B cell (primary cell): ENCODE data around the gene SMIM35.

Source experiments
- EZH2 ChIP-seq: IDR thresholded peaks from 2 replicates; pipeline ENCODE4 v1.6.1; 2012; ENCODE audit warnings: borderline replicate concordance, low read depth, mild to moderate bottlenecking, moderate library complexity, low read length; ENCODE audit not compliant: insufficient read depth, poor library complexity, severe bottlenecking
- TF ChIP-seq, protein P1 (sequence below): fragments of 200-600 bp; IDR thresholded peaks from one replicate; pipeline ENCODE4 v1.8.0; 2022; ENCODE audit warnings: antibody characterized with exemption, mild to moderate bottlenecking

- TF ChIP-seq EZH2, result no peak
- TF ChIP-seq, protein P1, sequence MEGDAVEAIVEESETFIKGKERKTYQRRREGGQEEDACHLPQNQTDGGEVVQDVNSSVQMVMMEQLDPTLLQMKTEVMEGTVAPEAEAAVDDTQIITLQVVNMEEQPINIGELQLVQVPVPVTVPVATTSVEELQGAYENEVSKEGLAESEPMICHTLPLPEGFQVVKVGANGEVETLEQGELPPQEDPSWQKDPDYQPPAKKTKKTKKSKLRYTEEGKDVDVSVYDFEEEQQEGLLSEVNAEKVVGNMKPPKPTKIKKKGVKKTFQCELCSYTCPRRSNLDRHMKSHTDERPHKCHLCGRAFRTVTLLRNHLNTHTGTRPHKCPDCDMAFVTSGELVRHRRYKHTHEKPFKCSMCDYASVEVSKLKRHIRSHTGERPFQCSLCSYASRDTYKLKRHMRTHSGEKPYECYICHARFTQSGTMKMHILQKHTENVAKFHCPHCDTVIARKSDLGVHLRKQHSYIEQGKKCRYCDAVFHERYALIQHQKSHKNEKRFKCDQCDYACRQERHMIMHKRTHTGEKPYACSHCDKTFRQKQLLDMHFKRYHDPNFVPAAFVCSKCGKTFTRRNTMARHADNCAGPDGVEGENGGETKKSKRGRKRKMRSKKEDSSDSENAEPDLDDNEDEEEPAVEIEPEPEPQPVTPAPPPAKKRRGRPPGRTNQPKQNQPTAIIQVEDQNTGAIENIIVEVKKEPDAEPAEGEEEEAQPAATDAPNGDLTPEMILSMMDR, result no peak
Observed at GRCh38 chr11:118060869-118061268, 25.9 kb downstream of the SMIM35 start.
